Measurements from ENCODE around the gene BLOC1S2.
A peak's percentile ranks its signal among the peaks of the same experiment; 100 is the strongest.

Gene BLOC1S2

DNA sequence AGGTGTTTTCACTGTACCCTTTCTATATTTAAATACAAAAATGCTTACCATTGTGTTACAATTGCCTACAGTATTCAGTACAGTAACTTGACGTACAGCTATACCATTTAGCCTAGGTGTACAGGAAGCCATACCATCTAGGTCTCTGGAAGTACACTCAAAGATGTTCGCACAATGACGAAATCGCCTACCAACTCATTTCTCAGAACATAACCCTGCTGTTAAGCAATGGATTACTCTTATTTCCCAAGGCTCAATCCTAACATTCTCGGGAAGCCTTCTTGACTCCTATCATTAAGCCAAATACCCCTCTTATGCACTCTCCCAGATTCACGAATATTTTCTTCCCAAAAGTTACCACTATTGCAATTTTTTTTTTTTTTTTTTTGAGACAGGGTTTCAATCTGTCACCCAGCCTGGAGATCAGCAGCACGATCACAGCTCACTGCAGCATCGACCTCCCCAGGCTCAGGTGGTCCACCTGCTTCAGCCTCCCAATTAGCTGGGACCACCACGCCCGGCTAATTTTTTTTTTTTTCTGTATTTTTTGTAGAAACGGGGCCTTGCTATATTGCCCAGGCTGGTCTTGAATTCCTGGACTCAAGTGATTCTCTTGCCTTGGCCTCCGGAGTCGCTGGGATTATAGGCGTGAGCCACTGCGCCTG lies 20.5 kb downstream of the BLOC1S2 start:
- TF ChIP-seq, protein P1, sequence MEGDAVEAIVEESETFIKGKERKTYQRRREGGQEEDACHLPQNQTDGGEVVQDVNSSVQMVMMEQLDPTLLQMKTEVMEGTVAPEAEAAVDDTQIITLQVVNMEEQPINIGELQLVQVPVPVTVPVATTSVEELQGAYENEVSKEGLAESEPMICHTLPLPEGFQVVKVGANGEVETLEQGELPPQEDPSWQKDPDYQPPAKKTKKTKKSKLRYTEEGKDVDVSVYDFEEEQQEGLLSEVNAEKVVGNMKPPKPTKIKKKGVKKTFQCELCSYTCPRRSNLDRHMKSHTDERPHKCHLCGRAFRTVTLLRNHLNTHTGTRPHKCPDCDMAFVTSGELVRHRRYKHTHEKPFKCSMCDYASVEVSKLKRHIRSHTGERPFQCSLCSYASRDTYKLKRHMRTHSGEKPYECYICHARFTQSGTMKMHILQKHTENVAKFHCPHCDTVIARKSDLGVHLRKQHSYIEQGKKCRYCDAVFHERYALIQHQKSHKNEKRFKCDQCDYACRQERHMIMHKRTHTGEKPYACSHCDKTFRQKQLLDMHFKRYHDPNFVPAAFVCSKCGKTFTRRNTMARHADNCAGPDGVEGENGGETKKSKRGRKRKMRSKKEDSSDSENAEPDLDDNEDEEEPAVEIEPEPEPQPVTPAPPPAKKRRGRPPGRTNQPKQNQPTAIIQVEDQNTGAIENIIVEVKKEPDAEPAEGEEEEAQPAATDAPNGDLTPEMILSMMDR (IDR thresholded peaks at IDR 0.05; ENCODE audit: control insufficient read depth, extremely low read depth, insufficient read depth), result no peak
- DNase-seq (ENCODE audit: low read depth), result no peak
- H3K4me3 ChIP-seq (ENCODE audit: low read depth, low read length), result peak overlapping the region; percentile 76

DNA sequence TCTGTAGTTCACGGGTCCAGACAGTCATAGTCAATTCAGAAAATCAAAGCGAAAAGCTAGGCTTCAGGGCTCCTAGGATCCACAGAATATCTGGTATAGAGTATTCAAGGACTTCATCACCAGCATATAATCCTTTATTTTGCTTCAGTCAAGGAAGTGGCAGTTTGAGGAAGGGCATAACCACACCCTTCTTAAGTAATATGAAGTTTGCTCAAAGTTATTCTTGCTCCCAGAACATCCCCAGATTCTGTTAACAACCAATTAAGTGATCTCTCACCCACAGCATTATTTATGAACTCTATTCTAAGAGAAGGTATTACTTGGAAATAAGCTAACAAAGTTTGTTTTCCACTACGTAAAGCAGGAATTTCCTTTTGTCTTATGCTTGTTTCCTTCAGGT lies 32.3 kb downstream of the BLOC1S2 start:
- no peak for DNase-seq (ENCODE audit: low read depth)
- H3K4me3 ChIP-seq (ENCODE audit: low read depth, low read length), result no peak overlapping the region
- TF ChIP-seq, protein P1 (IDR thresholded peaks at IDR 0.05; ENCODE audit: control insufficient read depth, extremely low read depth, insufficient read depth), result no peak

GRCh38 chr10:100253041-100253440 lies 33.4 kb downstream of the BLOC1S2 start:
- no peak for DNase-seq (ENCODE audit: low read depth)
- TF ChIP-seq, protein P1 (IDR thresholded peaks at IDR 0.05; ENCODE audit: control insufficient read depth, extremely low read depth, insufficient read depth), result no peak
- no peak overlapping the region for H3K4me3 ChIP-seq (ENCODE audit: low read depth, low read length)

DNA sequence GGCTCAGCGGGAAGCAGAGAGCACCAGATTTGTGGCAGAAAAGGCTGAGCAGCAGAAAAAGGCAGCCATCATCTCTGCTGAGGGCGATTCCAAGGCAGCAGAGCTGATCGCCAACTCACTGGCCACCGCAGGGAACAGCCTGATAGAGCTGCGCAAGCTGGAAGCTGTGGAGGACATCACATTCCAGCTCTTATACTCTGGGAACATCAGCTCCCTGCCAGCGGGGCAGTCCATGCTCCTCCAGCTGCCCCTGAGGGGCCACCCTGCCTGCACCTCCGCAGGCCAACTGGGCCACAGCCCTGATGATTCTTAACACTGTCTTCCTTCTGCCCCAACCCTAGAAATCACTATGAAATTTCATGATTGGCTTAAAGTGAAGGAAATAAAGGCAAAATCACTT lies 37.7 kb downstream of the BLOC1S2 start:
- no peak overlapping the region for H3K4me3 ChIP-seq (ENCODE audit: low read depth, low read length)
- TF ChIP-seq, protein P1 (IDR thresholded peaks at IDR 0.05; ENCODE audit: control insufficient read depth, extremely low read depth, insufficient read depth), result no peak
- DNase-seq (ENCODE audit: low read depth), result no peak

DNA sequence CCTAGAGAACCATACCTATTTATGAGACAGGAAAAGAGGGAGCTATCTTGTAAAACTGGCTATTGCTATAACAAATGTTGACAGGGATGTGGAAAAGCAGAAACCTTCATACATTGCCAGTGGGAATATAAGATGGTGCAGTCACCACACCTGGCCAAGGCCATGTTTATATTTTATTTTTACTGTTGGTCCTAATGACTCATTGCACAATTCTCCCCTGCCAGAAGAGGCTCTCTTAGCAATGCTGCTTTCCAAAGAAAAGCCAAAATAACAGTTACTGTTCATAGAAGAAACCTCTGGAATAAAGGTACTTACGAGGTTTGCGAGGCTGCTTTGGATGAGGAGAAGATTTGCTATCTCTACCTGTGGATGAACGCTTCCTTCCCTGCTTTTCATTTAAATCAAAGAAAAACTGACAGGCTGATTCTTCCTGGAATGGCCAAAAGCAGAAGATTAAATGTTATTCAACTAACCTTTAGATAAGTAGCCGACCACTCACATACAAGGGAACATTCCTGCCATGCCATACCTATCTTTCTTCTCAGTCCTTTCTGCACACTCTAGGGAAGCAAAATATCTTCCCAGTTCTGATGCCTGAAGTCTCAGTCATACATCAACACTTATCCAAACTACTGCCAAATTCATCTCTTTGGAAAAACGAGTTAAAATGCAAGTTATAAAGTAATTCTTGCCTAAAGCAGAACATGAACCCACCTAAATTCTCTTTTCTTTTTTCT lies 40.8 kb downstream of the BLOC1S2 start:
- TF ChIP-seq, protein P1 (IDR thresholded peaks at IDR 0.05; ENCODE audit: control insufficient read depth, extremely low read depth, insufficient read depth), result no peak
- no peak for DNase-seq (ENCODE audit: low read depth)
- no peak overlapping the region for H3K4me3 ChIP-seq (ENCODE audit: low read depth, low read length)

- H3K4me3 ChIP-seq (ENCODE audit: low read depth, low read length), result no peak overlapping the region
- TF ChIP-seq, protein P1 (IDR thresholded peaks at IDR 0.05; ENCODE audit: control insufficient read depth, extremely low read depth, insufficient read depth), result no peak
- DNase-seq (ENCODE audit: low read depth), result no peak
These were observed 46.6 kb downstream of the BLOC1S2 start for GRCh38 chr10:100239851-100240250.
